Hepatocyte (in vitro differentiated cells): ENCODE data around the gene NLRP8.

Source experiments
- EZH2phosphoT487 ChIP-seq: fragments of 200-600 bp; sonication (generic); IDR thresholded peaks from one replicate; pipeline ENCODE4 v1.6.1; 2018; ENCODE audit warnings: antibody characterized with exemption, mild to moderate bottlenecking, low read depth, moderate library complexity; ENCODE audit not compliant: unreplicated experiment, severe bottlenecking
- TF ChIP-seq, protein P1 (sequence below): fragments of 200-600 bp; sonication (generic); IDR thresholded peaks from 2 replicates; pipeline ENCODE4 v1.5.1; 2016; ENCODE audit warnings: antibody characterized with exemption, mild to moderate bottlenecking; ENCODE audit not compliant: poor library complexity

DNA sequence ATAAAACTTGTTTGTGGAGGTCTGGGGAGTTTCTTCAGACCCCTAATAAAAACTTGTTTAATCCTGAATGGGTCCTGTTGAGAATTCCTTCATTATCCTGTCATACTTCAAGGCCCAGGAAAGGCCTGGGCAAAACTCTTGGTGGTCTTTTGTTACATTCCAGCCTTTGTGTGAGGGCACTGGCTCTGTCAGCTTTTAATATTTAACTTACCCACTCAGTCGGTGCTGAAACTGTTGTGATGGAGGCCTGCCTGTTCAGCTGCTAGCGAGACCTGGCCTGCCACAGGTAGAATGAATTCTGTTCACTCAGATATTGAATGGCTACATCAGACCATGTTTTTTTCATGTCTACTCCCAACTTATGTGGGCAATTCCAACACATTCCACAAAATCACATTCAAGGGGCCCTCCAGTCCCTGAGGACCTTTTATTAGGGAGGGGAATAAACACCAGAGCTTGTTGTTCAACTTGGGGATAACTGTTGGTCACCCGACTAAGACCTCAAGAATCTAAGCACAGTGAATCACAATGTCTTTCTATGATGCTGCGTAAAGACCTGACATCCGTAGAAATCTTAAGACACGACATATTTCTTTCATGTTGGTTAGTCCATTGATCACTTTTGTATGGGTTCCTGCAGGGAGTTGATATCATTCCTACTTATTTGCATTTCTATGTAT, 12.5 kb downstream of the NLRP8 start:
- TF ChIP-seq, protein P1, sequence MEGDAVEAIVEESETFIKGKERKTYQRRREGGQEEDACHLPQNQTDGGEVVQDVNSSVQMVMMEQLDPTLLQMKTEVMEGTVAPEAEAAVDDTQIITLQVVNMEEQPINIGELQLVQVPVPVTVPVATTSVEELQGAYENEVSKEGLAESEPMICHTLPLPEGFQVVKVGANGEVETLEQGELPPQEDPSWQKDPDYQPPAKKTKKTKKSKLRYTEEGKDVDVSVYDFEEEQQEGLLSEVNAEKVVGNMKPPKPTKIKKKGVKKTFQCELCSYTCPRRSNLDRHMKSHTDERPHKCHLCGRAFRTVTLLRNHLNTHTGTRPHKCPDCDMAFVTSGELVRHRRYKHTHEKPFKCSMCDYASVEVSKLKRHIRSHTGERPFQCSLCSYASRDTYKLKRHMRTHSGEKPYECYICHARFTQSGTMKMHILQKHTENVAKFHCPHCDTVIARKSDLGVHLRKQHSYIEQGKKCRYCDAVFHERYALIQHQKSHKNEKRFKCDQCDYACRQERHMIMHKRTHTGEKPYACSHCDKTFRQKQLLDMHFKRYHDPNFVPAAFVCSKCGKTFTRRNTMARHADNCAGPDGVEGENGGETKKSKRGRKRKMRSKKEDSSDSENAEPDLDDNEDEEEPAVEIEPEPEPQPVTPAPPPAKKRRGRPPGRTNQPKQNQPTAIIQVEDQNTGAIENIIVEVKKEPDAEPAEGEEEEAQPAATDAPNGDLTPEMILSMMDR, result no peak
- TF ChIP-seq EZH2phosphoT487, result no peak
